Measurements from ENCODE around the gene ZPR1.

The ZPR1 gene

GRCh38 chr11:116732271-116733042 lies 55.4 kb downstream of the ZPR1 start:
- Histone ChIP-seq H3K4me3 (ENCODE audit: insufficient read depth, low read length, poor library complexity, severe bottlenecking) (no peak overlapping the region), H3K9ac (ENCODE audit: low read length) (no peak overlapping the region)
- TF ChIP-seq EZH2phosphoT487 (conservative IDR thresholded peaks at IDR 0.05; ENCODE audit: low read length) (no peak), CTCF (IDR thresholded peaks at IDR 0.05; ENCODE audit: insufficient read depth, low read length, poor library complexity, severe bottlenecking) (peak; percentile 61)

GRCh38 chr11:116731821-116732220 lies 56.0 kb downstream of the ZPR1 start:
- TF ChIP-seq EZH2phosphoT487 (conservative IDR thresholded peaks at IDR 0.05; ENCODE audit: low read length) = no peak
- TF ChIP-seq CTCF (IDR thresholded peaks at IDR 0.05; ENCODE audit: insufficient read depth, low read length, poor library complexity, severe bottlenecking) = no peak
- H3K9ac ChIP-seq (ENCODE audit: low read length) = no peak overlapping the region
- no peak overlapping the region for H3K4me3 ChIP-seq (ENCODE audit: insufficient read depth, low read length, poor library complexity, severe bottlenecking)
- H3K4me2 ChIP-seq (ENCODE audit: low read depth, low read length, poor library complexity, severe bottlenecking) = no peak overlapping the region
- H3F3A ChIP-seq (ENCODE audit: insufficient read depth) = no peaks in the 10 kb centered on the region
- H3K9me2 ChIP-seq (replicated peaks; ENCODE audit: insufficient read depth, low read length) = no peaks in the 10 kb centered on the region
- no peaks in the 10 kb centered on the region for H3K79me2 ChIP-seq (ENCODE audit: insufficient read depth, low read length)
- no peaks in the 10 kb centered on the region for H3K9me3 ChIP-seq (ENCODE audit: insufficient read depth, low read length)
- no peaks in the 10 kb centered on the region for H4K20me1 ChIP-seq (ENCODE audit: low read depth, low read length)
- no peaks in the 10 kb centered on the region for H3K36me3 ChIP-seq (ENCODE audit: low read length)
- H3K27me3 ChIP-seq (ENCODE audit: low read length) = no peaks in the 10 kb centered on the region
- no peak overlapping the region for H3K27ac ChIP-seq (ENCODE audit: low read depth, low read length)
- H2AFZ ChIP-seq (ENCODE audit: low read depth, low read length, severe bottlenecking) = no peak overlapping the region

More at GRCh38 chr11:116732271-116733042, 55.4 kb downstream of the ZPR1 start:
- no peak overlapping the region for H3K4me2 ChIP-seq (ENCODE audit: low read depth, low read length, poor library complexity, severe bottlenecking)
- no peak overlapping the region for H2AFZ ChIP-seq (ENCODE audit: low read depth, low read length, severe bottlenecking)
- no peaks in the 10 kb centered on the region for H3F3A ChIP-seq (ENCODE audit: insufficient read depth)
- H4K20me1 ChIP-seq (ENCODE audit: low read depth, low read length) = no peaks in the 10 kb centered on the region
- no peaks in the 10 kb centered on the region for H3K9me3 ChIP-seq (ENCODE audit: insufficient read depth, low read length)
- no peaks in the 10 kb centered on the region for H3K36me3 ChIP-seq (ENCODE audit: low read length)
- H3K79me2 ChIP-seq (ENCODE audit: insufficient read depth, low read length) = no peaks in the 10 kb centered on the region
- no peaks in the 10 kb centered on the region for H3K27me3 ChIP-seq (ENCODE audit: low read length)
- no peaks in the 10 kb centered on the region for H3K9me2 ChIP-seq (replicated peaks; ENCODE audit: insufficient read depth, low read length)
- no peak overlapping the region for H3K27ac ChIP-seq (ENCODE audit: low read depth, low read length)

GRCh38 chr11:116731097-116731761 lies 56.6 kb downstream of the ZPR1 start:
- no peak overlapping the region for H3K4me3 ChIP-seq (ENCODE audit: insufficient read depth, low read length, poor library complexity, severe bottlenecking)
- no peaks in the 10 kb centered on the region for H4K20me1 ChIP-seq (ENCODE audit: low read depth, low read length)
- no peak overlapping the region for H3K4me2 ChIP-seq (ENCODE audit: low read depth, low read length, poor library complexity, severe bottlenecking)
- no peaks in the 10 kb centered on the region for H3K9me2 ChIP-seq (replicated peaks; ENCODE audit: insufficient read depth, low read length)
- H2AFZ ChIP-seq (ENCODE audit: low read depth, low read length, severe bottlenecking) = no peak overlapping the region
- no peaks in the 10 kb centered on the region for H3K27me3 ChIP-seq (ENCODE audit: low read length)
- TF ChIP-seq EZH2phosphoT487 (conservative IDR thresholded peaks at IDR 0.05; ENCODE audit: low read length) (no peak), CTCF (IDR thresholded peaks at IDR 0.05; ENCODE audit: insufficient read depth, low read length, poor library complexity, severe bottlenecking) (no peak)
- no peak overlapping the region for H3K9ac ChIP-seq (ENCODE audit: low read length)
- H3K27ac ChIP-seq (ENCODE audit: low read depth, low read length) = no peak overlapping the region
- H3K79me2 ChIP-seq (ENCODE audit: insufficient read depth, low read length) = no peaks in the 10 kb centered on the region
- no peaks in the 10 kb centered on the region for H3K9me3 ChIP-seq (ENCODE audit: insufficient read depth, low read length)
- no peaks in the 10 kb centered on the region for H3F3A ChIP-seq (ENCODE audit: insufficient read depth)
- H3K36me3 ChIP-seq (ENCODE audit: low read length) = no peaks in the 10 kb centered on the region

Data from SU-DHL-6 (cell line).